Stimulated activated CD4-positive, alpha-beta T cell treated with anti-CD3 and anti-CD28 coated beads, Interleukin-1b, Interleukin-23, amount 100 ng/mL, for 48 hours (primary cell): ENCODE data around the gene CLCN3.
"Not testable (repeated sequence)": the region's sequence is repeated elsewhere in the genome, so short reads cannot be mapped to it uniquely, and the experiment has no call there.

Experiments used
- DNase-seq: peaks from one replicate; pipeline ENCODE4 v3.0.0-alpha.2; 2020

The CLCN3 gene

DNA sequence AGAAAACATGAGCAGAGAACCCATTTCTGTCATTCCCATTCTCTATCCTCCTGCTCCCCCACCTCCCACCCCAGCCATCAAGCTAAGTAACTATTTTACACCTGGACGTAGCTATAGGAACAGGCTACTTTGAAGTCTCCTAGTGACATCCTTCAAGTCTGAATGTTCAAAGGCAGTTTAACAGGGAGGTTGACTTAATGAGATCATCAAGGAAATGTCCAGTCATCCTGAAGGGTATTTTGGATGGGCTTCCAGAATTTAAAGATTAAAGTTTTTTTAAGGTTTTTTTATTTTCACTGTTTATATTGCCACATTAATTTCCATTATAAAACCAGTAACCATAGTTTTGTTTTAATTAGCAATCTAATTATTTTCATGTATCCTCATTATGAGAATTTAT, 96.3 kb downstream of the CLCN3 start:
- no peak for DNase-seq

DNA sequence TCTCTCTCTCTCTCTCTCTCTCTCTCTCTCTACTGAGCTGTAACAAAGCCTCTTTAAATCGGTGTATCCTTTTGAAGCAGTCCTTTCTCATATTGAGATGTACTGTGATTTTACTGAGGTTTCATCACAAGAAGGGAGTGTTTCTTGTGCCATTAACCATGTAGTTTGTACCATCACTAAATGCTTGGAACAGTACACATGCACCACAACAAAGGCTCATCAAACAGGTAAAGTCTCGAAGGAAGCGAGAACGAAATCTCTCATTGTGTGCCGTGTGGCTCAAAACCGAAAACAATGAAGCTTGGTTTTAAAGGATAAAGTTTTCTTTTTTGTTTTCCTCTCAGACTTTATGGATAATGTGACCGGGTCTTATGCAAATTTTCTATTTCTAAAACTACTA, 100.2 kb downstream of the CLCN3 start:
- DNase-seq: no peak

DNA sequence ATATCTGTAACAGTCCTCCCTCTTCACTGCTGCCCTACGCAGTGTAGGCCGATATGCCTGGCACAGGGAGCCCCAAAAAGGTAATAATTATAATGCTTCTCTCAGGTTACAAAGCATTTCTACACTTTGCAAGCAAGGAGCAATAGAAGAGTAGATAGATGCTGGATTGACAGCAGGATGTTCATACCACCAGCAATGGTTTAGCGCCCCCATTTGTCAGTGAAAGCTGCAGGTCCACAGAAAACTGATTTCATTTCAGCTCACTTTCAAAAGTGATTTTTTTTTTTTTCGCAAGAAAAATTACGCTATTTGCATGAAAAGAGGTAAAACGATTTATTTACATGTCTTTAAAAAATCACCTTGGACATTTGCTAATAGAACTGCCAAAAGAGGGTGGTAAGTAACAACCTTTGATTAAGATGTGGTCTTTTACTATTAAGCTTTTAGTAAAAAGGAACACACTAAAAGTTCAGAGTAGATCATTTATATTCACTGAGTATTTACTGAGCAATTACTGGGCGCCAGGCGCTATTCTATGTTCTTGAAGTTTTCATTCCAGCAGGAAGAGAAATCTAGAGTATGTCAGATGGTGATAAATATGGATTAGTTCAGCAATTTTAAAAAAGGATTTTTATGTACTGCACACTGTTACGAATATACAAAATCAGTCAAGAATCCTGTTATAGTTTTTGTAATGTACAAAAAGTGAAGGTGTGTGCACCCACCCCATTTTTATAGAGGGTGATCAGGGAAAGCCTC, 103.0 kb downstream of the CLCN3 start:
- no peak for DNase-seq

DNA sequence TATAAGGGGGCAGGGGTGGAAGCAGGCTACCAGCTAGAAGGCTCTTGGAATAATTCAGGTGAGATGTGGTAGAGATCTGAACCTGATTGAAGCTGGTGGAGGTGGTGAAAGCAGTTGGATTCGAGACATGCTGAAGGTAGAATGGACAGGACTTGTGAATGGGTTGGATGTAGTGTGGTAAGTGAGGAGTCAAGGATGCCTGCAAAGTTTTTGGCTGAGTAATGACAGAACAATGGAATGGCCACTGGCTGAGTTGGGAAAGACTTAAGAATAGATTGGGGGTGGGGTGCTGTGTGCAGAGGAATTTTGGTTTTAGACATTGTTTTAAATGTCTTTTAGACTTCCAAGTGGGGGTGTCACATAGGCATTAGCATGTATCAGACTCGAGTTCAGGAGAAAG, 103.9 kb downstream of the CLCN3 start:
- no peak for DNase-seq

DNA sequence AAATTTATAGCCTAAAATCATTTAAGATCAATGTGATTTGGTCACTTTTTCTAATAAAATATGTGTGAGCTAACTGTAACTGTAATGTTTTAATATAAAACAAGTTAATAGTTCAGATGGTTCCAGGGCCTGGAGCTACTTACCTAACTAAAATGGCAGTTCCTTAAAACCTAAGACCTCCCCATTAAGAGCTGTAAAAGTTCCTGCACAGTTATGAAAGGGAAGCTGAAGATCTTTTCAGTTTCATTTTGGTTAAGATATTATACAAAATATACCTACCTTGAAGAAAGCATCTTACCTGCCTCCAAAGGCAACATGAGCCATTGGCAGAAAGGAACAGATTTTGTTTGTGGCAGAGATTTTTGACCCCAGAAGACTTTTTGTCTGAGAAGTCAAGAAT, 107.2 kb downstream of the CLCN3 start:
- no peak for DNase-seq

DNA sequence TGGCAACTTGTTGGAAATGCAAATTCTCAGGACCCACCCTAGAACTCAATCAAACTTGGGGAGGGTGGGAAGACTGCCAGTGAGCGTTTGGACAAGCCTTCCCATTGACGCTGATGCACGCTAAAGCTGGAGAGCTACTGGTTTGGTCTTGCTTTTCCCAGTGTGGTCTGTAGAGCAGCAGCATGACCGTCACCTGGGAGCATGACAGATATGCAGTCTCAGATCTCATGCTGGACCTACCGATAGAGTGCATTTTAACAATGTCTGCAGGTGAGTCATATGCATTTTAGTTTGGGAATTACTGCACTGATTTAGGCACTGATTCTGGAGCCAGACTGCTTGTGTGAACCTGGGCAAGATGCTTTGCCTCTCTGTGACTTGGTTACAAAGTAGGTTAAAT, 110.2 kb downstream of the CLCN3 start:
- no peak for DNase-seq

DNA sequence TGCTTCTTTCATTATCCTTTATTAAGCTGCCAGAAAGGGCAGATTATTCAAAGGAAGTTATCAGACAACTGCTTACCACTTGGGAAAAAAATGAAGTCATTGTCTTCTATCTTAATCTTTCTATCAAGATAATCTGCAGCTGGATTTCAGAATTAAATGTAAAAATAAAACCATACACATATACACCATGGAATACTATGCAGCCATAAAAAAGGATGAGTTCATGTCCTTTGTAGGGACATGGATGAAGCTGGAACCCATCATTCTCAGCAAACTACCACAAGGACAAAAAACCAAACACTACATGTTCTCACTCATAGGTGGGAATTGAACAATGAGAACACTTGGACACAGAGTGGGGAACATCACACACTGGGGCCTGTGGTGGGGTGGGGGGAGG, 118.2 kb downstream of the CLCN3 start:
- not testable (repeated sequence) for DNase-seq

DNA sequence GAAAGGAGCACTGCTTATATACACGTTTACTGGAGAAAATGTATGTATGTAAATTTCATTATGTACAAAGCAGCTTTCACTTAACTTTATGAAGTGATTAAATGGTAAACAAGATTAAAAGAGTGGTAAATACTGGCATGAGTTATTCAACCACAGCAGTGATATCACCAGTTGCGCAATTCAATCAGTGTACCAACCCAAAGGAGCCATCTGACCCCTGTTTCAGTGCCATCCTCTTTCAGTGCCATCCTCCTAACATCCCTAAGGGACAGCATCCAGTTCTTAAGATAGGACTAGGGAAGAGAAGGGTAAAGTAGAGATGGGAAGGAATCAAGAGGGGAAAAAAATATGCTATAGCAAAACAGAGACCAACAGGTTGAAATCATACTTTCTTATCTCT, 121.2 kb downstream of the CLCN3 start:
- no peak for DNase-seq

DNA sequence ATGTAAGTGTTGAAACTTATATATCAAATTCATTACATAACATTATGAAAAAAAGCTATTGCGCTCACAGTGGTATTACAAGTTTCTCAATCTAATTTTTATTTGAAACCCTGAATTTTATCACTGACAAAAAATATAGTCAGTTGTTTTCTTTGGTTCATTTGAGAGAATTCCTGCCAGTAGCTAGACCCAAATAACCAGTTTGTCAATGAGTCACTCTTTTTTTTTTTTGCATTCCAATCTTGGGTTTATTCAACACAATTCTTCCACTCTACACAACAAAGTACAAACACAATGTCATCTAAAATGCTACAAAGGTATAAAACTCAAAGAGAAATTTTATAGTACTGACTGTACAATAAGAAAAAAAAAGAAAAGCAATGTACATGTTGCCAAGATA, 124.2 kb downstream of the CLCN3 start:
- no peak for DNase-seq

DNA sequence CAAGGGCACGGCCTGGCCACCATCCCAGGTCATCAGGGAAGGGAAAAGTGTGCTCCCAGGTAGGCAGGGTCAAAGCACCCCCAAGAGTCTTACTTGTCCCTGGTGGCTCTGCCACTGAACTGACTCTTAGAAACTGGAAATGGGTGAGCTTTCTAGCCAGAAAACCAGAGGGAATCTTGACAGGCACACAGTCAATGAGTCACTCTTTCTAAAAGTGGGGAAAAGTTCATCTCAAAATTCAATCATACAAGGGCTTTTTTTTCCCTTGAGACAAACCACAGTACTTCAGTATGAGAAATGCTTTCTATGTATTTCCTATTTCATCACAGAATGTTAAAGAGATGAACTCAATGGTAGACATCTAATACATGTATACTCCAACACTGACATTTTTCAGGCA, 124.9 kb downstream of the CLCN3 start:
- DNase-seq: no peak

DNA sequence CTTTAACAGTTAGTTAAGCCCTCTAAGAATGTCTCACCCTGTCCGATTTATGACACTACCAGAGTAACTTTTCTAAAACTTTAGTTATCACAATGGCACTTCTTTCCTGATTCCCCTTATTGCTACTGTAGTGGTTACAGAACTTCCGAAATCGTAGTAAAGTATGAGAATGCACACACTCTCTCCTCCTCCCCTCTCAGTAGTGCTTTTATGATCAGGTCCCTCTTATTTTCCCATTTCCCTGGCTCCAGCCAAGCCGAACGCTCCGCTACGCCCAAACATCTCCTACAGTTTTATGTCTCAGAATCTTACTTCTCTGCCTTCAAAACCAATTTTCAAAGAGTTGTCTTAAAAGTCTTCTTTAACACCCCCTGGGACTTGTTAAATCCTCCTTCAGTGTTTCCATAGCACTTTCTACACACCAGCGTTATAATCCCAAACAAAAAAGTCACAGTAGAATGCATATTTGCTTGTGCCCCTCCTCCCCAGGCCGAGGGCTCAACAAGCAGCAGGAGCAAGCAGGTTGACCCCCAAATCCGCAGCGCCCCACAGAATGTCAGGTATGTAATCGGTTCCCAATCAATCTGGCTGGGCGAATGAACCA, 136.7 kb downstream of the CLCN3 start:
- no peak for DNase-seq

DNA sequence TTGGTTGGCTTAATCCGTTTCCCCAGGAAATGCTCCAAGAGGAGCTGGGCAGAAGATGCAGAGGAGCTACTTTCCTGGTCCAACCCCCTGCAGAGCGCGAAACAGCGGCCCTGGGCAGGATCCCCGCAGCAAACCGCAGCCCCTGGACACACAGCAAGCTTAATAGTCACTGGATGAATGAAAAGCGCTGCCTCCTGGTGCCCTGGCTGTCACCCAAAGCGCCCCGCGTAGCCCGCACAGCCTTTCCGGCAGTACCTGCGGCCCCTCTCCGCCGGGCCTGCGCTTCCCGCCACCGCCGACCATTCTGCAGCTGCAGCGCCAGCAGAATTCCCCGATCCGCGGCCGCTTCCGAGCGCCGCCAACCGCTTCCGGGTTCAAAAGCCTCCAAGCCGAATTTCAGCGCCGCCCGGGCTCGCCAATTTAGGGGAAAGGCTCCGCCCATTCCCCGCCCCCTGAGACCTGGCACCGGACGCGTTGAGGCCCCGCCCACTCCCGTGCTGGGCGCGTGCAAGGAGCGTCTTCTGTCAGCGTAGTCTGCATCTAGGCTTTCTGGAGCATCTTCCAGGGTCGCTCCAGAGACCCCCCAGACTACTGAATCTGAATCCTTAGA, 137.3 kb downstream of the CLCN3 start, which contains the start of gene HPF1:
Gene HPF1 (minus strand): TSS at position 370 of the 610 bp plus-strand sequence. CDS start 67 bp downstream, at position 303.
- DNase-seq: peak; percentile 93

DNA sequence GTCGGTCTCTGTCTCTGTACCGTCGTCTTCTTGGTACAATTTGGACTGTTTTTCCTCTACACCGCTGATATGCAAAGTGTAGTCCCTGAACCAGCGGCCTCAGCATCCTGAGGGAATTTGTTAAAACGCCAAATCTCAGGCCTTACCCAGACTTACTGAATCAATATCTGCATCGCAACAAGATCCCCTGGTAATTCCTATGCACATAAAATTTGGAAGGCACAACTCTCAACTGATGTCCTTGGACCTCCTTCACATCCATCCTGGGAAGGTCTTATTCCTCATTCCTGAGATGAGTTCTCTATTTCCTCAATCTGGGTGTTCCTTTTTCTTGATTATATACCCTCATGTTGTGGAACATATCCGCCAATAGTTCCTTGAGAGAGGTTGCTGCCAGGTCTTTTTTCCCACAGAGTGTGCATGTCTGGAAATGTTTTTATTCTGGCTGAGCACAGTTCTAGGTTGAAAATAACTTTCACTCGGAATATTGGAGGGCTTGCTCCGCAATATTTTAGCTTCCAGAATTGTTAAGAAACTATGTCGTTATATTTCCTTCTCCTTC, 138.1 kb downstream of the CLCN3 start:
- no peak for DNase-seq

DNA sequence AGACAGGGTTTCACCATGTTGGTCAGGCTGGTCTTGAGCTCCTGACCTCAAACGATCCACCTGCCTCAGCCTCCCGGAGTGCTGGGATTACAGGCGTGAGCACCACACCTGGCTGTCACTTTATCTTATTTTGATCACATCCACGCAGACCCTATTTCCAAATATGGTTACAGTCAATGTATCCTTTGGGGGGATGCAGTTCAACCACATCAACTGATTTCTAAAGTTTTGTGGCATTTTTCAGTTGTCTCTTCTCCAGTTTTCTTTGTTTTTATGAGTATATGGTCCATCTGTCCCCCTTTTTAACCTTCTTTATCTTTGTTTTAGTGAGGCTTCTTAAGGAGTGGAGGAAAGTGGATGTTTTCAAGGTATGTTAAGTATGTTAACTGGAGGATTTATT, 141.5 kb downstream of the CLCN3 start:
- DNase-seq: no peak

DNA sequence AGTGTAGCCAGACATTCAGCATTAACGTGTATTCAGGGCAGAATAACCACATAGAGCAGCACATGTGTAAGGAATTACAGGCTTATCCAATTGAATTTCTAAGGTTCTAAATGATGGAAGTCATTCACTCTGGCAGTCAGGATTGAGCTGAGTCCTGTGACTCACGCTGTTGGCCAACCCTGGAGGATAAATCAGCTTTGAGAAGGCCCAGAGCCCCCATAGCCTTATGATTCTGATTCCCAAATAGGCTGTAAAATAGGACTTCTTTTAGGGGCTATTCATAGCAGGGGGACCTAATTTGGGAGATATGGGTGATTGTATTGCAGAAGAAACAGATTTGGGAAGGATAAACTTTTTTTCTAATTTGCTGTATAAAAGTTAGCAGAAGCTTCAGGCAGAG, 145.5 kb downstream of the CLCN3 start:
- DNase-seq: no peak

DNA sequence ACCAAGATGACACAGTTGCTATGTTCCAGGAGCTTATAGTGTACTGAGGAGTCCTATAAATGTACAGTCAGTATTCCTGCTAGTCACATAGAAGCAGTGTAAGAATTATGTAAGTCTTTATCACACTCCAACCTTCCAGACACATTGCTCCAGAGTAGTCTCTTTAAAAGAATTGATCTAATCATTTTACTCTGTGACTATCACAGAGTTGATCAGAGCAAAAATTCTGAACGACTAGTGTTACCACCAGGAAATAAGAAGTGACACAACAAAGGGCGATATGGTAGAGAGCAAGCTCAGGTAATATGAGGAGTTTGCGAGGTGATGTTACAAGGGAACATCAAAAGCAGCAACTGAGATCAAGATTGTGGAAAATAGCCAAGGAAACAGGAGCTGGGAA, 146.4 kb downstream of the CLCN3 start:
- no peak for DNase-seq

DNA sequence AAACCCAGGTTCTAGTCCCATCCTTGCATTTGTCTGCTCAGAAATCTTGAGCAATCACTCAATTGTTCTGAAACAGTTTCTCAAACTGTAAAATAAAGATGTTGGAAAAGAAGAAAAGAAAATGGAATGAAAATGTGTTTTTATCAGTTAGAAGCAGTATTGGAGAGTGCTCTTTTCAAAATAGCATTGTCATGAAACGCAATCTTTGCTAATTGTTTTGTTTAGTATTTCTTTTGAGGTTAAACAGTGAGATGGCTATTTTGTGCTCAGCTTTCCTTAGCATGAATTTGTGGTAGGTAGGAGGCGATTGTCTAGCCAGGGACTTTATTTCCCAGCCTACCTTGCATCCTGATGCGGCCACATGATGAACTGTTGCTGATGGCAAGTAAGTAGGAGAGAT, 148.0 kb downstream of the CLCN3 start:
- no peak for DNase-seq

DNA sequence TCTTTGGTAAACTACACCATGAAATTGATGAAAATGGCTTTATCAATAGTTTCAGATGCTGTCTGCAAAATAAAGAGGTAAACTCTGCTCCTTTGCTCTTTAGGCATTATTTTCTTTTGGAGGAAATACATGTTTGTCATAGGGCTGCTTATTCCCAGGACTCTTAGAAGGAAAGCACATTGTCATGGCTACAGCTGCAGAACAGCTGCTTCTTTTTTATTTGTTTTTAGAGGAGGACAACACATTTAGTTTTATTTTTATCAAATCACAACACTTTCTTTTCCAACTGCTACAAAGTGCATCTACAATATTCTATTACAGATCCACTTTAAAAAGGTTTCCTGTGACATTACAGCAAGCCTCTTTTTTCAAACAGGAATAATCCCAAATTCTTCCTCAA, 150.0 kb downstream of the CLCN3 start:
- DNase-seq: no peak

DNA sequence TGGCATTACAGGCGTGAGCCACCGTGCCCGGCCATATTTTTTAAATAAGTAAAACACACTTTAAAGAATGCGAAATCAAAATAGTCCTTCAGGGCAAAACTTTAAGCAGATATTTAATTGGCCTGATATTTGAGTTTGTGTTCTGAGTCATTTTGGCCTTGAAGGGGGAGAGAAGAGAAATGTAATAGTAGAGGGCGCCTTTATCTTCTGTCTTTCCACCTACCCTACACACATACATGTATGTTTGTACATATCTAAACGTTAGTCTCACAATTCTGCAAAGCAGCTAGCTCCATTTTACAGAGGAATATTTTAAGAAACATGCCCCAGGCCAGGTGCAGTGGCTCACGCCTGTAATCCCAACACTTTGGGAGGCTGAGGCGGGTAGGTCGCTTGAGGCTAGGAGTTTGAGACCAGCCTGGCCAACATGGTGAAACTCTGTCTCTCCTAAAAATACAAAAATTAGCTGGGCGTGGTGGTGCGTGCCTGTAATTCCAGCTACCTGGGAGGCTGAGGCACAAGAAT, 151.2 kb downstream of the CLCN3 start:
- not testable (repeated sequence) for DNase-seq
